Breast epithelium (tissue), 3 donors: ENCODE data around the gene CELF5.

Source experiments
- POLR2AphosphoS5 ChIP-seq, 3 donors: sonication (generic); formaldehyde crosslinking; IDR thresholded peaks; one replicate each; pipeline ENCODE4 v1.6.1; 2017; ENCODE audit warnings: antibody characterized with exemption in 3 of 3
- TF ChIP-seq, protein P1 (sequence below), 3 donors: fragments of 450-650 bp; IDR thresholded peaks; one replicate each; pipeline ENCODE4 v1.5.1; 2016 to 2017; ENCODE audit warnings: antibody characterized with exemption in 3 of 3, mild to moderate bottlenecking in 3 of 3, moderate library complexity in 3 of 3

GRCh38 chr19:3178377-3178972 is 46.0 kb upstream of the CELF5 start, which contains the start of gene S1PR4:
- TF ChIP-seq, protein P1, sequence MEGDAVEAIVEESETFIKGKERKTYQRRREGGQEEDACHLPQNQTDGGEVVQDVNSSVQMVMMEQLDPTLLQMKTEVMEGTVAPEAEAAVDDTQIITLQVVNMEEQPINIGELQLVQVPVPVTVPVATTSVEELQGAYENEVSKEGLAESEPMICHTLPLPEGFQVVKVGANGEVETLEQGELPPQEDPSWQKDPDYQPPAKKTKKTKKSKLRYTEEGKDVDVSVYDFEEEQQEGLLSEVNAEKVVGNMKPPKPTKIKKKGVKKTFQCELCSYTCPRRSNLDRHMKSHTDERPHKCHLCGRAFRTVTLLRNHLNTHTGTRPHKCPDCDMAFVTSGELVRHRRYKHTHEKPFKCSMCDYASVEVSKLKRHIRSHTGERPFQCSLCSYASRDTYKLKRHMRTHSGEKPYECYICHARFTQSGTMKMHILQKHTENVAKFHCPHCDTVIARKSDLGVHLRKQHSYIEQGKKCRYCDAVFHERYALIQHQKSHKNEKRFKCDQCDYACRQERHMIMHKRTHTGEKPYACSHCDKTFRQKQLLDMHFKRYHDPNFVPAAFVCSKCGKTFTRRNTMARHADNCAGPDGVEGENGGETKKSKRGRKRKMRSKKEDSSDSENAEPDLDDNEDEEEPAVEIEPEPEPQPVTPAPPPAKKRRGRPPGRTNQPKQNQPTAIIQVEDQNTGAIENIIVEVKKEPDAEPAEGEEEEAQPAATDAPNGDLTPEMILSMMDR (IDR thresholded peaks at IDR 0.05) = no peak
- TF ChIP-seq POLR2AphosphoS5 (IDR thresholded peaks at IDR 0.05) = no peak
